AG09309 (cell line): ENCODE data around the gene ATP2C2.

Source experiments
- DNase-seq: peaks from one replicate; pipeline ENCODE4 v3.0.0-alpha.2; 2010; ENCODE audit warnings: low read depth
- H3K4me3 ChIP-seq: 2 replicates; pipeline ENCODE4 v1.5.1; 2011; ENCODE audit warnings: mild to moderate bottlenecking, low read depth, low read length, moderate library complexity; ENCODE audit not compliant: control insufficient read depth
- CTCF ChIP-seq: IDR thresholded peaks from 2 replicates; pipeline ENCODE4 v1.5.1; 2011; ENCODE audit warnings: mild to moderate bottlenecking, low read depth, low read length, inconsistent platforms; ENCODE audit not compliant: insufficient read depth, control insufficient read depth; ENCODE audit errors: missing control alignments

ATP2C2 gene

GRCh38 chr16:84478172-84478947 is 110.0 kb downstream of the ATP2C2 start:
- DNase-seq = peak; percentile 42
- no peak for TF ChIP-seq CTCF
- no peak overlapping the region for H3K4me3 ChIP-seq

GRCh38 chr16:84479716-84480450 is 111.5 kb downstream of the ATP2C2 start:
- TF ChIP-seq CTCF = no peak
- no peak overlapping the region for H3K4me3 ChIP-seq
- DNase-seq = no peak

- TF ChIP-seq CTCF = no peak
- DNase-seq = no peak
- H3K4me3 ChIP-seq = no peak overlapping the region
Measured at GRCh38 chr16:84481051-84481735, 112.9 kb downstream of the ATP2C2 start.

- no peak for TF ChIP-seq CTCF
Measured at GRCh38 chr16:84482001-84482891, 113.9 kb downstream of the ATP2C2 start.

GRCh38 chr16:84482951-84483881 is 114.9 kb downstream of the ATP2C2 start:
- no peak overlapping the region for H3K4me3 ChIP-seq
- TF ChIP-seq CTCF = no peak
- DNase-seq = no peak

More at GRCh38 chr16:84482001-84482891, 113.9 kb downstream of the ATP2C2 start:
- DNase-seq = no peak
- H3K4me3 ChIP-seq = no peak overlapping the region
